GM10847 (cell line): ENCODE results near the gene SLC38A11.

Experiments
- POLR2A ChIP-seq: IDR thresholded peaks from 2 replicates; pipeline ENCODE4 v1.6.1; 2011; ENCODE audit not compliant: insufficient read length; ENCODE audit errors: extremely low read depth

Gene SLC38A11

GRCh38 chr2:164897469-164898260 lies 57.7 kb downstream of the SLC38A11 start:
- TF ChIP-seq POLR2A, result no peak

GRCh38 chr2:164896634-164897355 lies 58.5 kb downstream of the SLC38A11 start:
- no peak for TF ChIP-seq POLR2A

GRCh38 chr2:164896226-164896625 lies 59.1 kb downstream of the SLC38A11 start:
- no peak for TF ChIP-seq POLR2A

- no peak for TF ChIP-seq POLR2A
Measured at GRCh38 chr2:164891460-164891859, 63.9 kb downstream of the SLC38A11 start.

- TF ChIP-seq POLR2A, result no peak
Measured at GRCh38 chr2:164890544-164890943, 64.8 kb downstream of the SLC38A11 start.

GRCh38 chr2:164888592-164888991 lies 66.7 kb downstream of the SLC38A11 start:
- no peak for TF ChIP-seq POLR2A

- TF ChIP-seq POLR2A, result no peak
Measured at GRCh38 chr2:164887434-164888144, 67.7 kb downstream of the SLC38A11 start.

- no peak for TF ChIP-seq POLR2A
Measured at GRCh38 chr2:164882276-164882675, 73.0 kb downstream of the SLC38A11 start.

GRCh38 chr2:164881524-164881923 lies 73.8 kb downstream of the SLC38A11 start:
- TF ChIP-seq POLR2A, result no peak

GRCh38 chr2:164879901-164880535 lies 75.3 kb downstream of the SLC38A11 start:
- TF ChIP-seq POLR2A, result no peak

- TF ChIP-seq POLR2A, result no peak
Measured at GRCh38 chr2:164877927-164878326, 77.4 kb downstream of the SLC38A11 start.

- no peak for TF ChIP-seq POLR2A
Measured at GRCh38 chr2:164877169-164877568, 78.2 kb downstream of the SLC38A11 start.

GRCh38 chr2:164875334-164876205 lies 79.8 kb downstream of the SLC38A11 start:
- TF ChIP-seq POLR2A, result no peak

GRCh38 chr2:164873210-164873908 lies 82.0 kb downstream of the SLC38A11 start:
- no peak for TF ChIP-seq POLR2A
